ENCODE measurements around the gene ZNF335. TPM values are rescaled to one million over a fixed set of nuclear protein-coding genes. Genes with fewer than 3 reads are reported as not detected.

The ZNF335 gene
- total and polyA plus RNA-seq, 2 of the 13 experiments (the other 11 are each of a cell fraction or from before 2014, with no cell fraction given) = 9.7 to 13.7 TPM

- TF ChIP-seq IKZF4 (CRISPR knock-in tag; IDR thresholded peaks at IDR 0.05; ENCODE audit: borderline replicate concordance, low read depth, not compliant biosample characterization) (peak; percentile 90), ZBTB20 (CRISPR knock-in tag; IDR thresholded peaks at IDR 0.05; ENCODE audit: borderline replicate concordance, low read depth) (no peak), ZKSCAN8 (CRISPR knock-in tag; IDR thresholded peaks at IDR 0.05; ENCODE audit: borderline replicate concordance) (peak; percentile 56; the same call in 1 of the 2 replicates), ZNF143 (CRISPR knock-in tag; IDR thresholded peaks at IDR 0.05) (0 out of 2 replicates have a peak, but pooled peaks have one; percentile 51), ZNF484 (CRISPR knock-in tag; IDR thresholded peaks at IDR 0.05; ENCODE audit: borderline replicate concordance, low read depth) (no peak), SETDB1 (CRISPR knock-in tag; IDR thresholded peaks at IDR 0.05; ENCODE audit: borderline replicate concordance) (no peak), ZSCAN30 (CRISPR knock-in tag; IDR thresholded peaks at IDR 0.05) (no peak), ZNF746 (CRISPR knock-in tag; IDR thresholded peaks at IDR 0.05) (peak; percentile 76; the same call in 1 of the 2 replicates), ZNF510 (CRISPR knock-in tag; IDR thresholded peaks at IDR 0.05; ENCODE audit: low read depth) (peak; percentile 53; the same call in 1 of the 2 replicates), ZBTB40 (IDR thresholded peaks at IDR 0.05) (no peak), ZBTB40 (CRISPR knock-in tag; IDR thresholded peaks at IDR 0.05) (peak; percentile 75; the same call in 1 of the 2 replicates), ZNF343 (CRISPR knock-in tag; IDR thresholded peaks at IDR 0.05) (peak; percentile 68; the same call in 1 of the 2 replicates), NFIB (CRISPR knock-in tag; IDR thresholded peaks at IDR 0.05; ENCODE audit: borderline replicate concordance) (no peak), CCAR2 (optimal IDR thresholded peaks at IDR 0.05; ENCODE audit: low read depth, low read length) (no peak), TOE1 (CRISPR knock-in tag; IDR thresholded peaks at IDR 0.05) (peak; percentile 79; the same call in 1 of the 2 replicates), AKAP8 (CRISPR knock-in tag; IDR thresholded peaks at IDR 0.05) (peak; percentile 88), ZNF772 (CRISPR knock-in tag; IDR thresholded peaks at IDR 0.05) (peak; percentile 94), ATF3 (CRISPR knock-in tag; IDR thresholded peaks at IDR 0.05) (no peak; the same call in 1 of the 2 replicates), ZBTB38 (CRISPR knock-in tag; IDR thresholded peaks at IDR 0.05) (peak; percentile 89), ZNF44 (CRISPR knock-in tag; IDR thresholded peaks at IDR 0.05) (peak; percentile 99), IRF2 (CRISPR knock-in tag; IDR thresholded peaks at IDR 0.05) (peak; percentile 94)
Observed at GRCh38 chr20:45946149-45946970, 25.6 kb downstream of the ZNF335 start (continued).

Data from HepG2 (cell line).